Stimulated activated CD4-positive, alpha-beta T cell treated with anti-CD3 and anti-CD28 coated beads, Interleukin-15, amount 100 ng/mL, for 1 hour (primary cell): ENCODE measurements around the gene SEC23IP.
"Not testable (repeated sequence)": the region's sequence is repeated elsewhere in the genome, so short reads cannot be mapped to it uniquely, and the experiment has no call there.

ENCODE experiments used
- DNase-seq, 2 donors: peaks; one replicate each; pipeline ENCODE4 v3.0.0-alpha.2; 2020; ENCODE audit warnings: low read depth in 1 of 2, low spot score in 1 of 2

SEC23IP gene

DNA sequence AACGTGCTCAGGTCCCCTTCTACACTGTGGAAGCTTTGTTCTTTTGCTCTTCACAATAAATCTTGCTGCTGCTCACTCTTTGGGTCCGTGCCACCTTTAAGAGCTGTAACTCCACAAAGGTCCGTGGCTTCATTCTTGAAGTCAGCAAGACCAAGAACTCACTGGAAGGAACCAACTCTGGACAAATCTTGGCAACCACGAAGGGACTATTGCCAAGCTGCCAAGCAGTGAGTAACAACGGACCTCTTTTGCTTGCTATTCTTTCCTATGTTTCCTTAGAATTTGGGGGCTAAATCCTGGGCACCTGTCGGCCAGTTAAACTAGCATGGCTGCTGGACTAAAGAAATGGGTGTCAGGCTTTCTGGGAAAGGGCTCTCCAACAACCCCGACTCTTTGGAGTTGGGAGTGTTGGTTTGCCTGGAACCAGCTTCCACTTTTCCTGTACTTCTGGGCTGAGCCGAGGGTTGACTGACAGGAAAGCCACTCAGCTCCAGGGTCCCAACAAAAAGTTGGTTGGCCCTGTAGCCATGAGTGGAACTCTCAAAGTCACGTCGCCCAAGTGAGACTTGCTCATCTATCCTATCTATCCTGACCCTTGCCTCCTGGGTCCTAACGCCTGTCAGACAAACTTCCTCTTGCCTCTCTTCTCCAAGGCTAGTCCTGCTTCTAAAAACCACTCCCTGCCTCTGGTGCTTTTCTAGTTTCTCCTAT lies 8.5 kb upstream of the SEC23IP start:
- not testable (repeated sequence) for DNase-seq

DNA sequence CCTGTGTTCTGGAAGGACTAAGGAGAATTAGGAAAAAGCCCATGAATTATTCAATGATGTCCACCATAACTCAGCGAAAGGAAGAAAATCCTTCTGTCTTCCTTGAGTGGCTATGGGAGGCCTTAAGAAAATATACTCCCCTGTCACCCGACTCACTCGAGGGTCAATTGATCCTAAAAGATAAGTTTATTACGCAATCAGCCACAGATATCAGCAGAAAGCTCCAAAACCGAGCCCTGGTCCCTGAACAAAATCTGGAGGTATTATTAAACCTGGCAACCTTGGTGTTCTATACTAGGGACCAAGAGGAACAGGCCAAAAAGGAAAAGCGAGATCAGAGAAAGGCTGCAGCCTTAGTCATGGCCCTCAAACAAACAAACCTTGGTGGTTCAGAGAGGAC lies 6.5 kb upstream of the SEC23IP start:
- not testable (repeated sequence) for DNase-seq

DNA sequence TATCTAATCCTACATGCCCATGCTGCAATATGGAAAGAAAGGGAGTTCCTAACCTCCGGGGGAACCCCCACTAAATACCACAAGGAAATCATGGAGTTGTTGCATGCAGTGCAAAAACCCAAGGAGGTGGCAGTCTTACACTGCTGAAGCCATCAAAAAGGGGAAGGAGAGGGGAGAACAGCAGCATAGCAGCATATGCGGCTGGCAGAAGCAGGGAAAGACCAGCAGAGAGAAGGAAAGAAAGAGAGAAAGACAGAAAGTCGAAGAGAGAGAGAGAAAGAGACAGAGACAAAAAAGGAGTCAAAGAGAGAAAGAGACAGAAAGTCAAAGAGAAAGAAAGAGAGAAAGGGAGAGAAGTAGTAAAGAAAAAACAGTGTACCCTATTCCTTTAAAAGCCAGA lies 3.8 kb upstream of the SEC23IP start:
- not testable (repeated sequence) for DNase-seq

DNA sequence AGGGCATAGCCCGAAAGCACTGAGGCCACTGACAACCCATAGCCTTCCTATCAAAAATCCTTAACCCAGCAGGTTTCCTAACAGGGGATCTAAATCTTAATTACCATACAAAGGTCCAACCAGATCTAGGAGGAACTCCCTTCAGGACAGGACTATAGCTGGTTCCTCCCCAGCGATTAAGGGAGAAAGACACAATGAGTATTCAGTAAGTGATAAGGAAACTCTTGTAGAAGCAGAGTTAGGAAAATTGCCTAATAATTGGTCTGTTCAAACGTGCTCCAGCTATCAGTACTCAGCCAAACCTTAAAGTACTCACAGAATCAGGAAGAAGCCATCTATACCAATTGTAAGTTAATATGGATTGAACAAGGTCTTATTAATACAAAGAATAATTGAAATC lies 3.3 kb upstream of the SEC23IP start:
- not testable (repeated sequence) for DNase-seq

DNA sequence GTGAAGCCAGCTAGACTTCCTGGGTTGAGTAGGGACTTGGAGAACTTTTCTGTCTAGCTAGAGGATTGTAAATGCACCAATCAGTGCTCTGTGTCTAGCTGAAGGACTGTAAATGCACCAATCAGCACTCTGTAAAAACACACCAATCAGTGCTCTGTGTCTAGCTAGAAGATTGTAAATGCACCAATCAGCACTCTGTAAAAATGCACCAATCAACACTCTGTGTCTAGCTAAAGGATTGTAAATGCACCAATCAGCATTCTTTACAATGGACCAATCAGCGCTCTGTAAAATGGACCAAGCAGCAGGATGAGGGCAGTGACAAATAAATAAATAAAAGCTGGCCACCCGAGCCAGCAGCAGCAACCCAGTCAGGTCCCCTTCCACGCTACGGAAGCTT lies 2.2 kb upstream of the SEC23IP start:
- not testable (repeated sequence) for DNase-seq

DNA sequence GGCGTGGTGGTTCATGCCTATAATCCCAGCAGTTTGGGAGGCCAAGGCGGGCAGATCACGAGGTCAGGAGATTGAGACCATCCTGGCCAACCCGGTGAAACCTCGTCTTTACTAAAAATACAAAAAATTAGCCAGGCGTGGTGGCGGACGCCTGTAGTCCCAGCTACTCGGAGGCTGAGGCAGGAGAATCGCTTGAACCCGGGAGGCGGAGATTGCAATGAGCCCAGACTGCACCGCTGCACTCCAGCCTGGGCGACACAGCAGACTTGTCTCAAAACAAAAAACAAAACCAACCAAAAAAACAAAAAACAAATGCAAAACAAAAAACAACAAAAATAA lies 712 bp upstream of the SEC23IP start:
- DNase-seq: not testable (repeated sequence)

DNA sequence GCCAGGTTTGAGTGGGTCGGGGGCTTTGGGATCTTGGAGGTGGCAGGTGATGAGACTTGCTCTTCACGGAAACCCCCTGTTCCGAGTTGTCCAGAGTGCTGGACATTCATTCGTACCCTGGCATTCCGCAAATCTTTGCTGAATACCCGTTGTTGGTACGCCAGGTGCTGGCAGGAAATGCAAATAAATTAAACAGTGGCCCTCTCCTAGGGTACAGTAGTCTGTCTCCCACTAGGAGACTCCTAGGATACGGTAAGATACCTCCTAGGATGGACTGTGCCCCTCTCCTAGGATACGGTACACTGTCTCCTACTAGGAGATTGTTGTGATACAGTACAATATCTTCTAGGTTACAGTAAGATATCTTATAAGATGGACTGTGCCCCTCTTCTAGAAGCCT lies 544 bp downstream of the SEC23IP start:
- DNase-seq: no peak

DNA sequence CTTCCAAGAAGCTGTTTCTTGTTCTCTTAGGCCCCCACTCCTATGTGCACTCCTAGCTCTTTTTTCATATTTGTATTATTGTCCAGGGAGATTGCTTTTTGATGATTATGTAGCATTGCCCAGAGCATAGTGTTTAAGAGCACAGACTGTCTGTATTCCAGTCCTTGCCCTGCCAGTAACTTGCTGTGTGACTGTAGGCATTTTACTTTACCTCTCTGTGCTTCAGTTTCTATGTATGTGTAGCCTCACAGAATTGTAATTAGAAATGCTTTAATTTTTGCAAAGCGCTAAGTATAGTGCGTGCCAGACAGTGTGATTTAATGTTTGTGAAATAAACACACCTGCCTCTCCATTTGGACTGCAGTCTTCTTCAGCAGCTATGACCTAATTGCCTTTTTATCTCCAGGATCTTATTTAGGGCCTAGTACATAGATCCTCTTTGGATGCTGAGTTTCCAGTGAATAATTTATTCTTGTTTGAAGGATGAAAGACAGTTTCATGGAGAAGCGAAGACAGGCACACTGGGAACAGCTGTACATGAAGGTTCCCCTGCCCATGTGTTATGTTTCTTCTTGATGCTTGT lies 1.4 kb downstream of the SEC23IP start:
- no peak for DNase-seq

DNA sequence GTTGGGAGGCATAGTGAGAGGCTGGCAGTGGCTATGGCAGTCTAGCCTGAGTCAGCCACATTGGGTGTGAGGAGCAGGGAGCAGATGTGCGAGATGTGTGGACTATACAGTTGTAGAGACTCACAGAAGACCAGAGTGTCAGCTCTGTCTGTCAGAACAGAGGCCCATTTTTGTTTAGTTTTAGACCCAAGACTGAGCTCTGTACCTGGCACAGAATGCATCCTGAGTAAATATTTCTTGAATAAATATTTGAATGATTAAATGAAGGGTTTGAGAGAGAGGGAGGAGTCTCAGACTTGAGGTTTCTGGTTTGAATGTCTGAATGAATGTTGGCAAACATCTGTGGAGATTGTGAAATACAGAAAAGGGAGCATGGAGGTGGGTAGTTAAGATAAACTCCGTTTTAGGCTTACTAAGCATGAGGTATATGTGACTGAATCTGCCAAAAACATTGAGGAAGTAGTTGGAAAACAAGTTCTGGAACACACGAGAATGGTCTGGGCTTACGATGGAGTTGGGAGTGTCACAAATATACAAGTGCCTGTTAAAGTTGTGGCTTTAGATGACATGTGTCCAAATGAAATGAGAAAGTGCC lies 3.6 kb downstream of the SEC23IP start:
- DNase-seq: no peak

DNA sequence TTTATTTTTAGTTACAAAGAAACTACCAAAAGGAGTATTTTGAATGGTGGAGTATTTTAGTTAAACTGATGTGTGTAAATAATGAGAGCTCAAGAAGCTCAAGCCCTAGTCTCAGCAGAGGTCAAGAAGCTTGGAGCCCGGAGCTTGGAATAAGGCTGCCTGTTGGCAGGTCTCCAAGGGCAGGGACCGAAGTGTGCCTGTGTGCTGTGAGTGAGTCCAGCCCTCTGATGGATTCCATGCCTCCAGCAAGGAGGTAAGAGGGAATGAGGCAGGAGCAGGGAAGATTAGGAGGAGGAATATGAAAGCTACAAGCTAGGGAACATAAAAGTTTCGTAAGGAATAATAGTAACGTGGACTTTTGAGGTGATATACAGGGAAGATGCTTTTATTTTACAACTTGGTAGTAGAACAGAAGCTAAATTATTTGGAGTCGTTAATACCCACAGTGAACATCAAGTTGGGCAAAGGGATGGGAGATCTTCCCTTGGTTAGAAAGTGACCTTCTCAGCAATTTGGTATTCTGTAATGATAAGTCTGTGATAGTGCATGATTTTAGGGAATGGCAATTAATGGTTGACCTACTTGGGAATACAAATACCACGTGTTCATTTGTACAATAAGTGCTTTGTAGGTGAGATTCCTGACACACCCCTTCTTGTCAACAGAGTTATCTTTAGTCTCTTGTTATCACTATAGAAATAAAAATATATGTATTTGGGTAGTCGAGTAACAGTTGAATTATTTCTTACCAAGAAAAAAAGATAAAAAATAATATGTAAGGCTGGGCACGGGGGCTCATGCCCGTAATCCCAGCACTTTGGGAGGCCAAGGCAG lies 4.6 kb downstream of the SEC23IP start:
- DNase-seq: no peak

DNA sequence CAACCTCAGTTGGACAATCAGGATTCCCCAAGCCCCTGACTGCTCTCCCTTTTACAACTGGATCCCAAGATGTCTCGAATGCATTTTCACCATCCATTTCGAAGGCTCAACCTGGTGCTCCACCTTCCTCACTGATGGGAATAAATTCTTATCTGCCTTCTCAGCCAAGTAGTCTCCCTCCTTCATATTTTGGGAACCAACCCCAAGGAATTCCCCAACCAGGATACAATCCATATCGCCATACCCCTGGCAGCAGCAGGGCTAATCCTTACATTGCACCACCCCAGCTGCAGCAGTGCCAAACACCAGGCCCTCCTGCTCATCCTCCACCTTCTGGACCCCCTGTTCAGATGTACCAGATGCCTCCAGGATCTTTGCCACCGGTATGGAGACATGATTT lies 6.0 kb downstream of the SEC23IP start:
- DNase-seq: no peak

DNA sequence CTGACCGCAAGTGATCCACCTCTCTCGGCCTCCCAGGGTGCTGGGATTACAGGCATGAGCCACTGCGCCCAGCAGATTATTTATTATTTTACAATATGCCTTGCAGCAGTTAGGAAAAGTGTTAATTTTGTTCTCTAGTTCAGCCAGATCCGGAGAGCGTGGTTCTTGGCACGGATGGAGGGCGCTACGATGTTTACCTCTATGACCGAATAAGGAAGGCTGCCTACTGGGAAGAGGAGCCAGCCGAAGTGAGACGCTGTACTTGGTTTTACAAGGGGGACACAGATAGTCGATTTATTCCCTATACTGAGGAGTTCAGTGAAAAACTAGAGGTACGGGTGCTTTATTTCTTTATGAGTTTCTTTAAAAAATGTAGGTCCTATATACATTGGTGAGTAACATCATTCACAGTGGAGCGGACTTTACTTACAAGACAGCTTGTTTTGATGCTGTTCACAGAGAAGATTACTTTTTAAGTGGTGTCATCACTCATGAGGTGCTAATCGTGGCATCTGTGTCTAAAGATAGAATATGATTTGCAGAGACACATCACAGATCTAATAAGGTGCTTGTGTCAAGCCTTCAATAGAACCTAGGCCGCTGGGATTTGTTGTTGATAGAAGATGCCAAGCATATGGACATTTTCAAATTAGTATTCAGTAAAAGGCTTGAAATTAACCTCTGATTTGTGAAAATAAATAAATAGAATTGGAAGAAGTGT lies 11.6 kb downstream of the SEC23IP start:
- DNase-seq: no peak

DNA sequence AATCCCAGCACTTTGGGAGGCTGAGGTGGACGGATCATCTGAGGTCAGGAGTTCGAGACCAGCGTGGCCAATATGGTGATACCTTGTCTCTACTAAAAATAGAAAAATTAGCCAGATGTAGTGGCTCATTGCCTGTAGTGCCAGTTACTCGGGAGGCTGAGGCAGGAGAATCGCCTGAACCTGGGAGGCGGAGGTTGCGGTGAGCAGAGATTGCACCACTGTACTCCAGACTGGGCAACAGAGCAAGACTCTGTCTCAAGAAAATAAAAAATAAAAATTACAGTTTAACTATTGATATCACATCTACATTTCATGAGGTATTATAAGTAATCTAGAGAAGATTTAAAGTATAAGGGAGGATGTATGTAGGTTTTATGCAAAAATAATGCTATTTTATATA lies 15.2 kb downstream of the SEC23IP start:
- DNase-seq: not testable (repeated sequence)

DNA sequence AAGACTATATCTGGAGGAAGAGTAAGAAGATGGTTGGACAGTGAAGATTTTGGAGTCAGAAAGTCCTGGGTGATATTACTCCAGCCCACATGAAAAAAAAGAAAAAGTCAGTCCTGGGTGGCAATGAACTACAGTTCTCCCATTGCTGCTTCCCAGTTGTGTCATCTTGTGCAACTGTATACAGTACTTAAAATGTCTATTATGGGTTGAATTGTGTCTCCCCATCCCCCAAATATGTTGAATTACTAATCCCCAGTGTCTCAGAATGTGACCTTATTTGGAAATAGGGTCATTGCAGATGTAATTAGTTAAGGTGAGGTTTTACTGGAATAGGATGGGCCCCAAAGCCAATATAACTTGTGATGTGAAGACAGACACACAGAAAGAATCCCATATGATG lies 15.6 kb downstream of the SEC23IP start:
- no peak for DNase-seq

DNA sequence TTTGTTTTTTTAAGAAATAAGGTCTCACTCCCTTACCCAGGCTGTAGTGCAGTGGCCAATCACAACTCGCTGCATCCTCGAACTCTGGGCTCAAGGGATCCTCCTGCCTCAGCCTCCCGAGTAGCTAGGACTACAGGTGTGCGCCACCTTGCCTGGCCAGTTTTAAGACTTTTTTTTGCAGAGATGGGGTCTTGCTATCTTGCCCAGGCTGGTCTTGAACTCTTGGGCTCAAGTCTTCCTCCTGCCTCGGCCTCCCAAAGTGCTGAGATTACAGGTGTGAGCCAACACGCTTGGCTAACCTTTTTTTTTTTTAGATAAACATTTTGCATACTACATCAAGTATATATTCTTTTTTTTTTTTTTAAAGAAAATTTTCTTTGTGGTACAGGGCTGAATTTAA lies 18.2 kb downstream of the SEC23IP start:
- DNase-seq: no peak

DNA sequence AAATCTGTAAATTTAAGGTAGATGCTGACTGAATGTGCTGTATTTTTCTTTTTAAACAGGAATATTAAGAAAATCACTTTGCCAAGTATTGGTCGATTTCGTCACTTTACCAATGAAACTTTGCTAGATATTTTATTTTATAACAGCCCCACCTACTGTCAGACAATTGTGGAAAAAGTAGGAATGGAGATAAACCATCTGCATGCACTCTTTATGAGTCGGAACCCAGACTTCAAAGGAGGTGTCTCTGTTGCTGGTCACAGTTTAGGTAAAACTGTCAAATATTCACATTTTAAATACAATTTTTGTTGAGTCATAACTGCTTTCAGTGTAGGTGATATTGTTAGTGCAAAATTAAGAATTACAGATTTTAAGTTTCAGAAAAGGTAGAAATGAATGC lies 25.2 kb downstream of the SEC23IP start:
- DNase-seq: no peak

DNA sequence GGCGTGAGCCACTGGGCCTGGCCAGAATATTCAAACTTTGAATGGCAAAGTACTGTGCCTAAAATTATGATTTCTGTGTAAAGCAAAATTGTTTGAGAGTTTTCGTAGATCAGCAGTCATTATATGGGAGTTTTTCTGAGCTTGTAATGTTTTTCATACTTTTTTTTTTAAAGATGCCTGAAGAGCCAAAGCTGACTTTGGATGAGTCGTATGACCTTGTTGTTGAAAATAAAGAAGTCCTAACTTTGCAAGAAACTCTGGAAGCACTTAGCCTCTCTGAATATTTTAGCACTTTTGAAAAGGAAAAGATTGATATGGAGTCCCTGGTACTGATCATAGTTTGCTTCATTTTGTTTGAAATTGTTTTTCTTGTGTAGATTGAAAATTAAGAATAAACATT lies 26.7 kb downstream of the SEC23IP start:
- no peak for DNase-seq

DNA sequence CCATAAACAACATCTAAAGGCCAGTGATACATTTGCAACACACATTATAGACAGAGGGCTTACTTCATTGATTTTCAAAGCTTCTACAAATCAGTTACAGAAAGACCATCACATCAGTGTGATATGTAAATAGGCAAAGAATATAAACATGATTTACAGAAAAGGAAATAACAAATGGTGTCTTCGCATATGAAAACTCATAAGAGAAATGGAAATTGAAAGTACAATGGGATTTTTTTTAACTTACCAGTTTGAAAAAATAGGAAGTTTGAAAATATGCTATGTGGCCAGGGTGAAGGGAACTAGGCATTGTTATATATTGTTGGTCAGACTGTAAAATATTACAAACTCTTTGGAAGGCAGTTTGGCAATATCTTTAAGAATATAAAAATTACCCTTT lies 27.3 kb downstream of the SEC23IP start:
- DNase-seq: no peak

DNA sequence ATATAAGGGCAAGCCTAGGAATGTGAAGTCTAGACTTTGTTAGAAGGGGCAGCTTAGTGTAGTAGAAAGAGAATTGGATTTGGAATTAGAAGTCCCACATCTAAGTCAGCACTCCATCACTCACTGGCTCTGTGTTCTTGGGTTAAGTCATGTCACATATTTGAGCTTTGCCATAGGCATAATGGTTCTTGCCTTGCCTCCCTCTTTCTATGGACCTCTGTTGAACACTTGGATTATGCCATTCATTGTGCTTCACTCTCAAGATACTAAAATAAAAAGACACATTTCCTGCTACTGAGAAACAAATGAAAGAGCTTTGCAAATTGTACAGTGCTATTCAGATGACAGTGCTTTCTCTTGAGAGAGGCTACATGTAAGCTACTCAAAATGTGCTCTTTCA lies 35.9 kb downstream of the SEC23IP start:
- DNase-seq: no peak

DNA sequence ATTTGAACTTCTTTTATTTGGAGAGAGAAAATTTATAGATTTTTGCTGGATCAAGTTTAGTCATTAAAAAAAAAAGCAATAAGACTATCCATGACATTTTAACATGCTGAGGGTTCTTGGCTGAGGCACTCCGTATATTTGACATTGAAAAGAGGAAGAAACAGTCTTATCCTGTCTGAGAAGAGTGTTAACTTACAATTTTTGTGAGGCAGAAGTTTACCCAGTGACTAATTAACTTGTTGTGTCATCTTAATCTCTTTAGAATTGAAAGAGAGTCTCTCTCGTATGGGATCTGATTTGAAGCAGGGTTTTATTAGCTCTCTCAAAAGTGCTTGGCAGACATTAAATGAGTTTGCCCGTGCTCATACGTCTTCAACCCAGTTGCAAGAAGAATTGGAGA lies 39.3 kb downstream of the SEC23IP start:
- DNase-seq: no peak

DNA sequence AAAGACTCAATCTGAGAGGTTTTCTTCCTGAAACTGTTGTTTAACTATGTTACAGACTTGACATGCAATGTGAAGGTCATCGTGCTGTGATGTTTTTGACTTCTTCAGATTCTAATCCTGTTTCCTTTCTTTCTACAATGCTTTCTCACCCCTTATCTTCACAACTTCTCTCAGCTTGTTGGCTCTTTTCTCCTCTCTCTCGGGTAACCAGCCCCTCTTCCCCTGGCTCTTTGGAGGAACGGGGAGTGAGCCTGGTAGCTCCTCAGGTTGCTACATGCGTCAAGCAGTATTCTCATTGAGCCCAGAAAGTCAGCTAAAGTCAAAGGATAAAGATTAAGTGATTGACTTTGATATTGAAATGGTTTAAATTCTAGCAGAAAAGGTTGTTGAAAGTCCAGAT lies 40.1 kb downstream of the SEC23IP start:
- DNase-seq: no peak
